Neutrophil (primary cell): ENCODE measurements around the gene TRIM44.

Source experiments
- H3K27ac ChIP-seq: fragments of 200-600 bp; sonication (generic); 2 replicates; pipeline ENCODE4 v1.5.1; 2016; ENCODE audit warnings: mild to moderate bottlenecking, moderate library complexity
- H3K27me3 ChIP-seq: fragments of 200-600 bp; sonication (generic); 2 replicates; pipeline ENCODE4 v1.6.0; 2016; ENCODE audit warnings: mild to moderate bottlenecking
- H3K36me3 ChIP-seq: fragments of 200-600 bp; sonication (generic); 2 replicates; pipeline ENCODE4 v1.5.1; 2017
- H3K4me1 ChIP-seq, 2 experiments: fragments of 200-600 bp in 1 of 2; sonication (generic) in 1 of 2; 1 replicate in 1 of 2; 2 replicates in 1 of 2; pipeline versions ENCODE4 v1.5.1 to v1.6.1; 2013 to 2016; ENCODE audit warnings: low read depth in 1 of 2, low read length in 1 of 2, mild to moderate bottlenecking in 1 of 2, moderate library complexity in 1 of 2; ENCODE audit not compliant: control insufficient read depth in 1 of 2, insufficient read depth in 1 of 2
- H3K4me3 ChIP-seq, 2 experiments: fragments of 200-600 bp in 1 of 2; sonication (generic) in 1 of 2; 1 replicate in 1 of 2; 2 replicates in 1 of 2; pipeline ENCODE4 v1.5.1; 2013 to 2016; ENCODE audit warnings: low read depth in 1 of 2, low read length in 1 of 2, mild to moderate bottlenecking in 1 of 2, moderate library complexity in 1 of 2
- H3K9me3 ChIP-seq: fragments of 200-600 bp; sonication (generic); 2 replicates; pipeline ENCODE4 v1.5.1; 2016
- TF ChIP-seq, protein P1 (sequence below): fragments of 200-600 bp; sonication (generic); IDR thresholded peaks from 2 replicates; pipeline ENCODE4 v1.5.1; 2016; ENCODE audit warnings: antibody characterized with exemption

TRIM44 gene

DNA sequence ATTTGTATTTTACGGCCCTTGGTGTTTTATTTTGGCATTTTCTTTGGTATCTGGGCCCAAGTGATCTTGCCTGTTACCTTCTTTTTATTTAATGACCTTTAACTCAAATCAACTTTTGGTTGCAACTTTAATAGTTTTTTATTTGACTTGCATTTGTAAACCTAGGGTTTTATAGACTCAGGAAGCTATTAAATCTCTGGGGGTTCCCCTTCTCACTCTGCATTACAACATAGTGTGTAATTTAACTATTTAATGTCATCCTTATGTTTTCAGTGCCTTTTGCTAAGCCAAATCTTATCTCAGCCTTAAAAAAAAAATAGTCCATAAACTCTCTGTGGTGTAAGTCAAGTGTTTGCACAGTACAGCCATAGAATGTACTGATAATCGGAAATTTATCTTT is 41.0 kb upstream of the TRIM44 start:
- H3K4me3 ChIP-seq: no peak overlapping the region
- H3K27ac ChIP-seq: no peak overlapping the region

DNA sequence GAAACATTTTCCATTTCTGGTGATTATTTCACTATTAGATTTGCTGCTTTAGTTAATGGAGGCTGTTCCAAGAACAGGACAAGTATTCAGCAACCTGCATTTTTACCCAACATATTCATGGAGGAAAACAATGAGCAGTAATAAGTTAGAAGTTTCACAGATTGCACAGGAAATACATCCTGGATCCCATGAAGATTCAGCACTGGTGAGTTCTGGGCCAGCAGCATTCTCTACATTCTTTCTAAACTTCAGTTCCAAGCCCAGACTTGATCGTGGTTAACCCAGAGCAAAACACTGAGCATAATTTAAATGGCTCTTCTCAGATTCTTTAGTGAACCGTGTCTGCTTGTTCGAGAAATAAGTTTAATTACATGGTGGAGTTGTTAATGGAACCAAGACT is 40.5 kb upstream of the TRIM44 start:
- Histone ChIP-seq H3K27me3 (peaks cover 99% of the 10 kb centered on the region), H3K4me1 (peaks cover 0 to 21% of the 10 kb centered on the region in 2 experiments), H3K4me3 (no peak overlapping the region), H3K36me3 (no peaks in the 10 kb centered on the region), H3K27ac (no peak overlapping the region), H3K9me3 (no peaks in the 10 kb centered on the region)
- TF ChIP-seq, protein P1, sequence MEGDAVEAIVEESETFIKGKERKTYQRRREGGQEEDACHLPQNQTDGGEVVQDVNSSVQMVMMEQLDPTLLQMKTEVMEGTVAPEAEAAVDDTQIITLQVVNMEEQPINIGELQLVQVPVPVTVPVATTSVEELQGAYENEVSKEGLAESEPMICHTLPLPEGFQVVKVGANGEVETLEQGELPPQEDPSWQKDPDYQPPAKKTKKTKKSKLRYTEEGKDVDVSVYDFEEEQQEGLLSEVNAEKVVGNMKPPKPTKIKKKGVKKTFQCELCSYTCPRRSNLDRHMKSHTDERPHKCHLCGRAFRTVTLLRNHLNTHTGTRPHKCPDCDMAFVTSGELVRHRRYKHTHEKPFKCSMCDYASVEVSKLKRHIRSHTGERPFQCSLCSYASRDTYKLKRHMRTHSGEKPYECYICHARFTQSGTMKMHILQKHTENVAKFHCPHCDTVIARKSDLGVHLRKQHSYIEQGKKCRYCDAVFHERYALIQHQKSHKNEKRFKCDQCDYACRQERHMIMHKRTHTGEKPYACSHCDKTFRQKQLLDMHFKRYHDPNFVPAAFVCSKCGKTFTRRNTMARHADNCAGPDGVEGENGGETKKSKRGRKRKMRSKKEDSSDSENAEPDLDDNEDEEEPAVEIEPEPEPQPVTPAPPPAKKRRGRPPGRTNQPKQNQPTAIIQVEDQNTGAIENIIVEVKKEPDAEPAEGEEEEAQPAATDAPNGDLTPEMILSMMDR: no peak

More for the DNA sequence above, 41.0 kb upstream of the TRIM44 start:
- no peaks in the 10 kb centered on the region for H3K9me3 ChIP-seq
- H3K27me3 ChIP-seq: peaks cover 99% of the 10 kb centered on the region
- peaks cover 0 to 21% of the 10 kb centered on the region in 2 experiments for H3K4me1 ChIP-seq
- TF ChIP-seq, protein P1: no peak
- no peaks in the 10 kb centered on the region for H3K36me3 ChIP-seq

DNA sequence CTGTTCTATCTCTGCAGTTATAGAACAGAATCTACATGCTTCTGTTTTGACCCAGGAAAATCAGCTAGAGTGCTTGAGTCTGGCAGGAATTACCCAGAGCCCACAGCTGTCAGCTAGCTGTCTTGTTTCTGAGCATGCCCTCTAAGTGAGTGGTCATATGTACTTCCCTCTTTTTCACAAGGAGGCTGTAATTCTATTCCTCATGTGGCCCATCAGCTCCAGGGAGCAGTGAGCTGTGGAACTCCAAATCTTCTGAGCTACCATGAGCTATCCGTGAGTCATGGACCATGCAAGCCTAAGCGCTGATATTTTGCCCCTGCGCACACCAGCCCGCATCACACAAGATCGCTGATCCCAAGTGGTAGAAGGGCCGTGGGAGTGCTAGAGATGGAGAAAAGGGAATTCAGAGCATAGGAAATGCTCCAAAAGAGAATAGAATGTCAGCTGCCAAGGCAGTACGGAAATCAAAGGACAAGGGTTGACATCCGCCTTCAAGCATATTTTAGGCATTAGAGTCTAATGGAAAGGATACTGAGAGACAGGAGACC is 38.9 kb upstream of the TRIM44 start:
- Histone ChIP-seq H3K9me3 (no peaks in the 10 kb centered on the region), H3K27me3 (peaks cover 99% of the 10 kb centered on the region), H3K27ac (no peak overlapping the region), H3K4me3 (no peak overlapping the region), H3K4me1 (peaks cover 0 to 13% of the 10 kb centered on the region in 2 experiments), H3K36me3 (no peaks in the 10 kb centered on the region)
- TF ChIP-seq, protein P1: no peak

DNA sequence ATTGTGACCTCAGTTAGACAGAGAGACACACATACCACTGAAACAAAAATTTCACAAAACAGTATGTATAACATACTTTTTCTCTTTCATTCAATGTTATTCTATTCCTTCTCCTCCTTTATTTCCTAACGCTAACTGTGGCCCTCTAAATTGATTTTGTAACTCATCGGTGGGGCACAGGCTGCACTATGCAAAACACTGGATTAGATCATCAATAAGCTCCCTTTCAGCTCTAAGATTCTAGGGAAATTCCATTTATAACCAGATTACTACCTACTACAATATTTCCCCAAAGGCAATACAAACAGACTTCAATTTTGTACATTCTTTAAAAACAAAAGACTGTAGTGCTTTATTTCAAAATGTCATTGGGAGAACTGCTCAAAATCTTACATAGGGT is 38.3 kb upstream of the TRIM44 start:
- TF ChIP-seq, protein P1: no peak
- H3K27me3 ChIP-seq: peaks cover 99% of the 10 kb centered on the region
- no peak overlapping the region for H3K27ac ChIP-seq
- H3K4me1 ChIP-seq: peaks cover 0 to 6% of the 10 kb centered on the region in 2 experiments
- no peaks in the 10 kb centered on the region for H3K36me3 ChIP-seq
- H3K4me3 ChIP-seq: no peak overlapping the region
- no peaks in the 10 kb centered on the region for H3K9me3 ChIP-seq

DNA sequence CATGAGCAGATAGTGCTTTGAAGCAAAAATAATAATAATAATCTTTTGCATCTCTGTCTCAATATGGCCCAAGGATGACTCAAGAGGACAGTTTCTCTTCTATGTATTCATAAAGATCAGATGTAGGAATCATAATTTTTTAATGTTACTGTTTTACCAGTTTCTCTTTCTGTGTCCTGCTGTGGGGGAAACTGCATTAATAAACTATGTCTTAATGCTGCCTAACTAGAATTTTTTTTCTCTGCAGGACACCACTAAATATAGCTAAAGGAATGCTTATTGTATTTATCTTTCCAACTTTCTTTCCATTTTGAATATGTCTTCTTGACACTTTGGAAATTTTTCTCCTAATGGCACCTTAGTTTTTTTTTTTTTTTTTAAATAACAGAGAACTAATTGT is 37.8 kb upstream of the TRIM44 start:
- H3K4me1 ChIP-seq: peaks cover 0 to 2% of the 10 kb centered on the region in 2 experiments
- H3K36me3 ChIP-seq: no peaks in the 10 kb centered on the region
- H3K9me3 ChIP-seq: no peaks in the 10 kb centered on the region
- no peak overlapping the region for H3K27ac ChIP-seq
- peaks cover 99% of the 10 kb centered on the region for H3K27me3 ChIP-seq
- TF ChIP-seq, protein P1: no peak
- H3K4me3 ChIP-seq: no peak overlapping the region
